ENCODE data around the gene FOXRED1. TPM values are rescaled to one million over a fixed set of nuclear protein-coding genes. Genes with fewer than 3 reads are reported as not detected.

FOXRED1 gene
- total RNA-seq, 1 donor from 2014 or later = 48.6 TPM

DNA sequence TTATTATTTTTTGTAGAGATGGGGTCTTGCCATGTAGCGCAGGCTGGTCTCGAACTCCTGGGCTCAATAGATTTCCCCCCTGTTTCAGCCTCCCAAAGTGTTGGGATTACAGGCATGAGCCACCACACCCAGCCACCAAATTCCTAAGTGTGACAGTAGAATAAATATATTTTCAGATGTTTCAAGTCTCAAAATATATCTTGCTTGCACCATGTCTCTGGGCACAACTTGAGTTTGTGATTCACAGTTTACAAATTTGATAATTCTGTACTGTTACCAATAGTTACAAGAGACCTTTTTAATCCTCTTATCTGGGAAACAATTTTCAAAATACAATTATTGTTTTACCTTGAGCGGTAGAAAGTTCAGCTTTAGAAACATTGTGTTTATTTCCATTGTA is 54.0 kb downstream of the FOXRED1 start:
- Mint-ChIP-seq H3K27ac (no peak overlapping the region), H3K4me3 (no peak overlapping the region), H3K9me3 (no peaks in the 10 kb centered on the region), H3K36me3 (no peaks in the 10 kb centered on the region), H3K27me3 (ENCODE audit: low read depth) (no peaks in the 10 kb centered on the region), H3K4me1 (peaks cover 13% of the 10 kb centered on the region)
- DNase-seq (ENCODE audit: low spot score in 2 of 2, unreplicated experiment in 2 of 2) = no peak
- TF ChIP-seq, protein P1, sequence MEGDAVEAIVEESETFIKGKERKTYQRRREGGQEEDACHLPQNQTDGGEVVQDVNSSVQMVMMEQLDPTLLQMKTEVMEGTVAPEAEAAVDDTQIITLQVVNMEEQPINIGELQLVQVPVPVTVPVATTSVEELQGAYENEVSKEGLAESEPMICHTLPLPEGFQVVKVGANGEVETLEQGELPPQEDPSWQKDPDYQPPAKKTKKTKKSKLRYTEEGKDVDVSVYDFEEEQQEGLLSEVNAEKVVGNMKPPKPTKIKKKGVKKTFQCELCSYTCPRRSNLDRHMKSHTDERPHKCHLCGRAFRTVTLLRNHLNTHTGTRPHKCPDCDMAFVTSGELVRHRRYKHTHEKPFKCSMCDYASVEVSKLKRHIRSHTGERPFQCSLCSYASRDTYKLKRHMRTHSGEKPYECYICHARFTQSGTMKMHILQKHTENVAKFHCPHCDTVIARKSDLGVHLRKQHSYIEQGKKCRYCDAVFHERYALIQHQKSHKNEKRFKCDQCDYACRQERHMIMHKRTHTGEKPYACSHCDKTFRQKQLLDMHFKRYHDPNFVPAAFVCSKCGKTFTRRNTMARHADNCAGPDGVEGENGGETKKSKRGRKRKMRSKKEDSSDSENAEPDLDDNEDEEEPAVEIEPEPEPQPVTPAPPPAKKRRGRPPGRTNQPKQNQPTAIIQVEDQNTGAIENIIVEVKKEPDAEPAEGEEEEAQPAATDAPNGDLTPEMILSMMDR (IDR thresholded peaks at IDR 0.05; ENCODE audit: unreplicated experiment) = no peak

DNA sequence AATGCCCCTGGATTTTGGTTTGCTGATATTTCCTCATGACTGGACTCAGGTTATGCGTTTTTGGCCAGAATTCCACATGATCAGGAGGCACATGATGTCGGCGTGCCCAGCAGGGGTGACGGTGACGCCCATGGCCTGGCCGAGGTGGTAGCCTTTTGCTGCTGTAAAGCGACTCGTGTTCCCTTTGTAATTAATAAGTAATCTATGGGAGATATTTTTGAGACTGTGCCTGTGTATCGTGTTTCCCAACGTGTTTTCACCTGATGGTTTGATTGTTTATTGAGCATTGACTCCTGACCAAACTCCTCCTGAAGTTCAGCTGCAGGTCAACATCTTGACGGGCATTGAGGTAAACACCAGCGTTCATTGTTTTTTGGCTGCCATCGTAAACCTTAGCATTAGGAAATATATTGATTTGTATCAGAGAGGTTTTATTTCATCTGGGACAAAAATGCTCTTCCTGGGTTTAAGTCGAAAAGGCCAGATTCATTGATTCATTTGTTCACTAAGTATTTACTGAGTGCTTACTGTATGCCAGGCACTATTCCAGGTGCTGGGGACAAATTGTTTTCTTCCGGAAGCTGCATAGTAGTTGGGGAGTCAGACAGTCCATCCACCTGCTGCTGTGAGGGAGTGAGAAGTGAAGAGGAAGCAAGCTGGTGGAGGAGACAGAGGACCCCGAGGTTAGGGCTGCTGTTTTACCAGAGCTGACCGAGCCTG is 58.5 kb downstream of the FOXRED1 start:
- DNase-seq (ENCODE audit: low spot score in 2 of 2, unreplicated experiment in 2 of 2) = no peak
- H3K27me3 Mint-ChIP-seq (ENCODE audit: low read depth) = no peaks in the 10 kb centered on the region
- H3K27ac Mint-ChIP-seq = no peak overlapping the region
- no peaks in the 10 kb centered on the region for H3K36me3 Mint-ChIP-seq
- H3K4me1 Mint-ChIP-seq = no peaks in the 10 kb centered on the region
- no peaks in the 10 kb centered on the region for H3K9me3 Mint-ChIP-seq
- TF ChIP-seq, protein P1 (IDR thresholded peaks at IDR 0.05; ENCODE audit: unreplicated experiment) = no peak
- H3K4me3 Mint-ChIP-seq = no peak overlapping the region

Other genes with a start within 250 kb of the FOXRED1 start
- 159 to 180 TPM (median 165 TPM) in 3 replicates for gene CDON, start 206.3 kb upstream of the FOXRED1 start, total RNA-seq
- 41.6 to 42.7 TPM (median 42.0 TPM) in 3 replicates for gene RPUSD4, start 57.5 kb upstream of the FOXRED1 start, total RNA-seq
- 20.3 to 23.9 TPM (median 20.7 TPM) in 3 replicates for gene FAM118B, start 57.4 kb upstream of the FOXRED1 start, total RNA-seq
- gene SRPRA, start 259 bp upstream of the FOXRED1 start, total RNA-seq = 85.7 to 90.9 TPM (median 86.7 TPM) in 3 replicates
- gene TIRAP, start 13.9 kb downstream of the FOXRED1 start, total RNA-seq = 9.2 to 10.2 TPM (median 10.0 TPM) in 3 replicates
- gene DCPS, start 34.9 kb downstream of the FOXRED1 start, total RNA-seq = 8.1 to 9.1 TPM (median 8.8 TPM) in 3 replicates
- gene ST3GAL4, start 86.5 kb downstream of the FOXRED1 start, total RNA-seq = 15.6 to 17.4 TPM (median 16.4 TPM) in 3 replicates